WTC11 (cell line): ENCODE measurements around the gene CCDC57. TPM values are rescaled to one million over a fixed set of nuclear protein-coding genes. Genes with fewer than 3 reads are reported as not detected.

ENCODE experiments used
- ATAC-seq: fragments of 200-7000 bp; cut with Tn5 transposase; 2 replicates; pipeline ENCODE4 v1.10.0; 2021; ENCODE audit warnings: mild to moderate bottlenecking, moderate library complexity
- CTCF ChIA-PET: fragments of 300-600 bp; sonication (Branson Sonifier 250); formaldehyde crosslinking; loops from one replicate; lab custom pipeline; 2021; ENCODE audit warnings: antibody characterized with exemption; lab: Charles Lee
- POLR2A ChIA-PET: fragments of 350-600 bp; sonication (Branson Sonifier 250); formaldehyde crosslinking; loops from one replicate; lab custom pipeline; 2021; ENCODE audit warnings: antibody characterized with exemption; lab: Charles Lee
- DNase-seq: peaks from one replicate; pipeline ENCODE4 v3.0.0; 2021; ENCODE audit warnings: low spot score
- H3K27ac Mint-ChIP-seq: 2 replicates; pipeline ENCODE4 v1.8.0; 2021; ENCODE audit warnings: mixed read lengths
- H3K27me3 Mint-ChIP-seq: 2 replicates; pipeline ENCODE4 v1.8.0; 2021; ENCODE audit warnings: low read depth, mild to moderate bottlenecking, moderate library complexity, mixed read lengths
- H3K36me3 Mint-ChIP-seq: 2 replicates; pipeline ENCODE4 v1.8.0; 2021; ENCODE audit warnings: mixed read lengths
- H3K4me1 Mint-ChIP-seq: 2 replicates; pipeline ENCODE4 v1.8.0; 2022; ENCODE audit warnings: mixed read lengths
- H3K4me3 Mint-ChIP-seq: 2 replicates; pipeline ENCODE4 v1.8.0; 2021; ENCODE audit warnings: mild to moderate bottlenecking, moderate library complexity, mixed read lengths
- H3K9me3 Mint-ChIP-seq: 2 replicates; pipeline ENCODE4 v1.8.0; 2021; ENCODE audit warnings: mixed read lengths
- CBFB ChIP-seq: sonication (generic); formaldehyde crosslinking; IDR thresholded peaks from 2 replicates; pipeline ENCODE4 v1.8.1; 2022; ENCODE audit warnings: mild to moderate bottlenecking, low read depth, missing genetic modification reagents
- CREB1 ChIP-seq: sonication (generic); formaldehyde crosslinking; IDR thresholded peaks from 2 replicates; pipeline ENCODE4 v1.8.0; 2023; ENCODE audit warnings: mild to moderate bottlenecking, missing genetic modification reagents
- ESRRA ChIP-seq: sonication (generic); formaldehyde crosslinking; IDR thresholded peaks from 2 replicates; pipeline ENCODE4 v1.8.1; 2022; ENCODE audit warnings: mild to moderate bottlenecking, missing genetic modification reagents, borderline replicate concordance
- FOXJ3 ChIP-seq: sonication (generic); formaldehyde crosslinking; IDR thresholded peaks from 2 replicates; pipeline ENCODE4 v1.9.0; 2021; ENCODE audit warnings: missing genetic modification reagents, mild to moderate bottlenecking, borderline replicate concordance
- FOXP1 ChIP-seq: sonication (generic); formaldehyde crosslinking; IDR thresholded peaks from 2 replicates; pipeline ENCODE4 v1.8.0; 2022; ENCODE audit warnings: missing genetic modification reagents, mild to moderate bottlenecking, moderate library complexity, borderline replicate concordance
- GABPB1 ChIP-seq: sonication (generic); formaldehyde crosslinking; IDR thresholded peaks from 2 replicates; pipeline ENCODE4 v1.8.1; 2023; ENCODE audit warnings: mild to moderate bottlenecking, missing genetic modification reagents
- JAZF1 ChIP-seq: fragments of 250-450 bp; sonication (Bioruptor Pico); IDR thresholded peaks from 2 replicates; pipeline ENCODE4 v1.9.0; 2021; ENCODE audit warnings: moderate library complexity, mild to moderate bottlenecking, inconsistent platforms
- KAT7 ChIP-seq: sonication (generic); formaldehyde crosslinking; IDR thresholded peaks from 2 replicates; pipeline ENCODE4 v1.8.1; 2023; ENCODE audit warnings: missing genetic modification reagents, mild to moderate bottlenecking, borderline replicate concordance
- MXD4 ChIP-seq: fragments of 250-450 bp; sonication (Bioruptor Pico); IDR thresholded peaks from 2 replicates; pipeline ENCODE4 v1.8.0; 2021; ENCODE audit warnings: mild to moderate bottlenecking, moderate library complexity, borderline replicate concordance
- NR3C1 ChIP-seq: sonication (generic); formaldehyde crosslinking; conservative IDR thresholded peaks from 2 replicates; pipeline ENCODE4 v1.8.1; 2023; ENCODE audit warnings: low read depth, mild to moderate bottlenecking, missing genetic modification reagents
- RORB ChIP-seq: fragments of 250-450 bp; sonication (Bioruptor Pico); IDR thresholded peaks from 2 replicates; pipeline ENCODE4 v1.9.0; 2021; ENCODE audit warnings: mild to moderate bottlenecking
- TCF7 ChIP-seq: sonication (generic); formaldehyde crosslinking; IDR thresholded peaks from 2 replicates; pipeline ENCODE4 v1.8.0; 2022; ENCODE audit warnings: mild to moderate bottlenecking, low read depth, missing genetic modification reagents, moderate library complexity
- ZBTB21 ChIP-seq: sonication (generic); formaldehyde crosslinking; IDR thresholded peaks from 2 replicates; pipeline ENCODE4 v1.8.1; 2023; ENCODE audit warnings: mild to moderate bottlenecking, missing genetic modification reagents, borderline replicate concordance
- ZNF121 ChIP-seq: sonication (generic); formaldehyde crosslinking; IDR thresholded peaks from 2 replicates; pipeline ENCODE4 v1.8.0; 2023; ENCODE audit warnings: missing genetic modification reagents
- ZNF219 ChIP-seq: sonication (generic); formaldehyde crosslinking; IDR thresholded peaks from 2 replicates; pipeline ENCODE4 v1.8.0; 2023; ENCODE audit warnings: missing genetic modification reagents, mild to moderate bottlenecking, borderline replicate concordance
- total RNA-seq: library from RNA; stranded (reverse); gene quantifications from 3 replicates; pipeline ENCODE4 v1.2.3, GENCODE V29; 2021
- TF ChIP-seq, protein P1 (sequence below): sonication (generic); formaldehyde crosslinking; IDR thresholded peaks from 2 replicates; pipeline ENCODE4 v1.8.1; 2023; ENCODE audit warnings: mild to moderate bottlenecking, moderate library complexity, missing genetic modification reagents
- TF ChIP-seq, protein P2 (sequence below): sonication (generic); formaldehyde crosslinking; IDR thresholded peaks from 2 replicates; pipeline ENCODE4 v1.8.1; 2022; ENCODE audit warnings: mild to moderate bottlenecking, moderate library complexity, missing genetic modification reagents
- TF ChIP-seq, protein P3 (sequence below): fragments of 250-450 bp; sonication (Bioruptor Pico); IDR thresholded peaks from 2 replicates; pipeline ENCODE4 v2.1.2; 2022; ENCODE audit warnings: mild to moderate bottlenecking, moderate library complexity
- TF ChIP-seq, protein P4 (sequence below): sonication (generic); formaldehyde crosslinking; IDR thresholded peaks from 2 replicates; pipeline ENCODE4 v1.8.0; 2023; ENCODE audit warnings: missing genetic modification reagents
- TF ChIP-seq, protein P5 (sequence below): sonication (generic); formaldehyde crosslinking; conservative IDR thresholded peaks from 2 replicates; pipeline ENCODE4 v1.8.1; 2022; ENCODE audit warnings: mild to moderate bottlenecking, missing genetic modification reagents
- TF ChIP-seq, protein P6 (sequence below): sonication (generic); formaldehyde crosslinking; IDR thresholded peaks from 2 replicates; pipeline ENCODE4 v1.8.1; 2022; ENCODE audit warnings: mild to moderate bottlenecking, missing genetic modification reagents, moderate library complexity, borderline replicate concordance

CCDC57 gene
- total RNA-seq, 1 experiment from 2014 or later: 20.0 TPM

DNA sequence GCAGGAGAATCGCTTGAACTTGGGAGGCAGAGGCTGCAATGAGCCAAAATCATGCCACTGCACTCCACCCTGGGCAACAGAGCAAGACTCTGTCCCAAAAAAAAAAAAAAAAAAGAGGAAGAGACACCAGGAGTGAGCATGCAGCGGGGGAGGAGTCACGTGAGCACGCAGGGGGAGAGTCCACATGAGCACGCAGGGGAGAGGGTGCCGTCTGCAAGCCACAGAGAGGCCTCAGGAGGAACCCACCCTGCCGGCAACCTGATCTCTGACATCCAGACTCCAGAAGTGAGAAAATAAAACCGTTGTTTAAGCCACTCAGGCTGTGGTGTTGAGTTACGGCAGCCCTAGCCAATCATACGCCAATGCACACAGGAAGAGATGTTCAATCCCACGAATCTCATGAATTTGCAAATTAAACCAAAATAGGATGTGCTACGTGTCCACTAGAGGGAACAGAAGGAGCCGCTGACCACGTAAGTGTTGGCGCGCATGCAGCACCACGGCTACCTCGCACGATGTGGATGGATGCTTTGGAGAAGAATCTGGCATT is 42.2 kb downstream of the CCDC57 start:
- Mint-ChIP-seq H3K9me3 (peaks cover 6% of the 10 kb centered on the region), H3K27me3 (peaks cover 86% of the 10 kb centered on the region)
- POLR2A ChIA-PET: no interaction called here

DNA sequence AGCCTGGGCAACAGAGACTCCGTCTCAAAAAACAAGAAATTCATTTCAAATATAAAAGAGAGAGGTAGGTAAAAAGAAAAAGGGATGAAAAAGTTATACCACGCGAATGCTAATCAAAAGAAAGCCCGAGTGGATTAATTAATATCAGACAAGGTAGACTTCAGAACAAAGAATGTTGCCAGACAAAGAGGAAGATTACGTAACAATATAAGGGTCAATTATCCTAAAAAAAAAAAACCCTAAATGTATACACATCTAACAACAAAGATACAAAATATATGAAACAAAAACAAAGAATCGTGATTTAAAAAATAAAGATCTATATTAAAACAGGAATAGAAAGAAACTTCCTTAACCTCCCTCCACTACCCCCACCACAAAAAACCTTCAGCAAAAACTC is 44.1 kb downstream of the CCDC57 start:
- Mint-ChIP-seq H3K27me3 (peaks cover 71% of the 10 kb centered on the region), H3K4me3 (no peak overlapping the region), H3K36me3 (peaks cover 39% of the 10 kb centered on the region), H3K4me1 (peaks cover 6% of the 10 kb centered on the region), H3K9me3 (peaks cover 6% of the 10 kb centered on the region), H3K27ac (no peak overlapping the region)
- DNase-seq: no peak
- no peak for ATAC-seq
- CTCF ChIA-PET: no interaction called here
- TF ChIP-seq, protein P1, sequence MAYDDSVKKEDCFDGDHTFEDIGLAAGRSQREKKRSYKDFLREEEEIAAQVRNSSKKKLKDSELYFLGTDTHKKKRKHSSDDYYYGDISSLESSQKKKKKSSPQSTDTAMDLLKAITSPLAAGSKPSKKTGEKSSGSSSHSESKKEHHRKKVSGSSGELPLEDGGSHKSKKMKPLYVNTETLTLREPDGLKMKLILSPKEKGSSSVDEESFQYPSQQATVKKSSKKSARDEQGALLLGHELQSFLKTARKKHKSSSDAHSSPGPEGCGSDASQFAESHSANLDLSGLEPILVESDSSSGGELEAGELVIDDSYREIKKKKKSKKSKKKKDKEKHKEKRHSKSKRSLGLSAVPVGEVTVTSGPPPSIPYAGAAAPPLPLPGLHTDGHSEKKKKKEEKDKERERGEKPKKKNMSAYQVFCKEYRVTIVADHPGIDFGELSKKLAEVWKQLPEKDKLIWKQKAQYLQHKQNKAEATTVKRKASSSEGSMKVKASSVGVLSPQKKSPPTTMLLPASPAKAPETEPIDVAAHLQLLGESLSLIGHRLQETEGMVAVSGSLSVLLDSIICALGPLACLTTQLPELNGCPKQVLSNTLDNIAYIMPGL: no peak
- TF ChIP-seq, protein P2, sequence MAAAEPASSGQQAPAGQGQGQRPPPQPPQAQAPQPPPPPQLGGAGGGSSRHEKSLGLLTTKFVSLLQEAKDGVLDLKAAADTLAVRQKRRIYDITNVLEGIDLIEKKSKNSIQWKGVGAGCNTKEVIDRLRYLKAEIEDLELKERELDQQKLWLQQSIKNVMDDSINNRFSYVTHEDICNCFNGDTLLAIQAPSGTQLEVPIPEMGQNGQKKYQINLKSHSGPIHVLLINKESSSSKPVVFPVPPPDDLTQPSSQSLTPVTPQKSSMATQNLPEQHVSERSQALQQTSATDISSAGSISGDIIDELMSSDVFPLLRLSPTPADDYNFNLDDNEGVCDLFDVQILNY (CRISPR knock-in tag): no peak
- TF ChIP-seq ZBTB21 (CRISPR knock-in tag) (no peak), GABPB1 (CRISPR knock-in tag) (no peak), FOXP1 (no peak), ZNF219 (CRISPR knock-in tag) (no peak), KAT7 (no peak), JAZF1 (CRISPR knock-in tag) (no peak), FOXJ3 (CRISPR knock-in tag) (no peak), TCF7 (no peak), NR3C1 (no peak)
- TF ChIP-seq, protein P3, sequence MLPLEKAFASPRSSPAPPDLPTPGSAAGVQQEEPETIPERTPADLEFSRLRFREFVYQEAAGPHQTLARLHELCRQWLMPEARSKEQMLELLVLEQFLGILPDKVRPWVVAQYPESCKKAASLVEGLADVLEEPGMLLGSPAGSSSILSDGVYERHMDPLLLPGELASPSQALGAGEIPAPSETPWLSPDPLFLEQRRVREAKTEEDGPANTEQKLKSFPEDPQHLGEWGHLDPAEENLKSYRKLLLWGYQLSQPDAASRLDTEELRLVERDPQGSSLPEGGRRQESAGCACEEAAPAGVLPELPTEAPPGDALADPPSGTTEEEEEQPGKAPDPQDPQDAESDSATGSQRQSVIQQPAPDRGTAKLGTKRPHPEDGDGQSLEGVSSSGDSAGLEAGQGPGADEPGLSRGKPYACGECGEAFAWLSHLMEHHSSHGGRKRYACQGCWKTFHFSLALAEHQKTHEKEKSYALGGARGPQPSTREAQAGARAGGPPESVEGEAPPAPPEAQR (CRISPR knock-in tag): no peak
- TF ChIP-seq, protein P4, sequence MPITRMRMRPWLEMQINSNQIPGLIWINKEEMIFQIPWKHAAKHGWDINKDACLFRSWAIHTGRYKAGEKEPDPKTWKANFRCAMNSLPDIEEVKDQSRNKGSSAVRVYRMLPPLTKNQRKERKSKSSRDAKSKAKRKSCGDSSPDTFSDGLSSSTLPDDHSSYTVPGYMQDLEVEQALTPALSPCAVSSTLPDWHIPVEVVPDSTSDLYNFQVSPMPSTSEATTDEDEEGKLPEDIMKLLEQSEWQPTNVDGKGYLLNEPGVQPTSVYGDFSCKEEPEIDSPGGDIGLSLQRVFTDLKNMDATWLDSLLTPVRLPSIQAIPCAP (CRISPR knock-in tag): no peak
- TF ChIP-seq, protein P5, sequence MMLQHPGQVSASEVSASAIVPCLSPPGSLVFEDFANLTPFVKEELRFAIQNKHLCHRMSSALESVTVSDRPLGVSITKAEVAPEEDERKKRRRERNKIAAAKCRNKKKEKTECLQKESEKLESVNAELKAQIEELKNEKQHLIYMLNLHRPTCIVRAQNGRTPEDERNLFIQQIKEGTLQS (CRISPR knock-in tag): no peak
- POLR2A ChIA-PET: no interaction called here

More for the DNA sequence above, 42.2 kb downstream of the CCDC57 start:
- H3K4me1 Mint-ChIP-seq: peaks cover 25% of the 10 kb centered on the region
- no peak for ATAC-seq
- peaks cover 39% of the 10 kb centered on the region for H3K36me3 Mint-ChIP-seq
- CTCF ChIA-PET: interaction anchor here (0.6 to 1.1 kb wide), 2 partner anchors 64 to 245 kb away, joined by 4 read pairs; no protein-coding TSS in a partner anchor
- TF ChIP-seq ESRRA (CRISPR knock-in tag) (no peak), KAT7 (no peak), MXD4 (CRISPR knock-in tag) (no peak), RORB (CRISPR knock-in tag) (no peak), CREB1 (CRISPR knock-in tag) (no peak), GABPB1 (CRISPR knock-in tag) (no peak), ZNF121 (CRISPR knock-in tag) (no peak), CBFB (no peak)
- TF ChIP-seq, protein P6, sequence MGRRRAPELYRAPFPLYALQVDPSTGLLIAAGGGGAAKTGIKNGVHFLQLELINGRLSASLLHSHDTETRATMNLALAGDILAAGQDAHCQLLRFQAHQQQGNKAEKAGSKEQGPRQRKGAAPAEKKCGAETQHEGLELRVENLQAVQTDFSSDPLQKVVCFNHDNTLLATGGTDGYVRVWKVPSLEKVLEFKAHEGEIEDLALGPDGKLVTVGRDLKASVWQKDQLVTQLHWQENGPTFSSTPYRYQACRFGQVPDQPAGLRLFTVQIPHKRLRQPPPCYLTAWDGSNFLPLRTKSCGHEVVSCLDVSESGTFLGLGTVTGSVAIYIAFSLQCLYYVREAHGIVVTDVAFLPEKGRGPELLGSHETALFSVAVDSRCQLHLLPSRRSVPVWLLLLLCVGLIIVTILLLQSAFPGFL: no peak
- no peak overlapping the region for H3K4me3 Mint-ChIP-seq
- no peak overlapping the region for H3K27ac Mint-ChIP-seq
- DNase-seq: no peak
